Measurements from ENCODE around the gene CRTC1. TPM values are rescaled to one million over a fixed set of nuclear protein-coding genes. Genes with fewer than 3 reads are reported as not detected.

CRTC1 gene
- total RNA-seq, 2 donors from 2014 or later, result 9.3 to 15.7 TPM

- intact Hi-C loops (cut with DNase I), result no loop called here
- peak; percentile 95 for DNase-seq (ENCODE audit: low spot score)
Observed at GRCh38 chr19:18785179-18786124, 102.0 kb downstream of the CRTC1 start.

- intact Hi-C loops (cut with DNase I), result no loop called here
- no peak for DNase-seq (ENCODE audit: low spot score)
Observed at GRCh38 chr19:18788529-18789421, 105.3 kb downstream of the CRTC1 start.

- intact Hi-C loops (cut with DNase I), result no loop called here
- no peak for DNase-seq (ENCODE audit: low spot score)
Observed at GRCh38 chr19:18789422-18789869, 106.0 kb downstream of the CRTC1 start.

GRCh38 chr19:18789883-18790565 lies 106.5 kb downstream of the CRTC1 start:
- DNase-seq (ENCODE audit: low spot score), result peak; percentile 92
- intact Hi-C loops (cut with DNase I), result loop anchor here in 1 of 2 donors (1.0 kb wide), 1 partner anchor 26 kb away; no protein-coding TSS in a partner anchor

- intact Hi-C loops (cut with DNase I), result loop anchor here in 1 of 2 donors (1.0 kb wide), 1 partner anchor 26 kb away; no protein-coding TSS in a partner anchor
- DNase-seq (ENCODE audit: low spot score), result no peak
Observed at GRCh38 chr19:18790566-18791314, 107.3 kb downstream of the CRTC1 start, which contains the start of gene COMP. COMP (minus strand) TSS chr19:18791305; CDS start chr19:18791269, 36 bp downstream.

- intact Hi-C loops (cut with DNase I), result no loop called here
- no peak for DNase-seq (ENCODE audit: low spot score)
Observed at GRCh38 chr19:18791315-18791678, 107.8 kb downstream of the CRTC1 start.

GRCh38 chr19:18792661-18793060 lies 109.2 kb downstream of the CRTC1 start:
- intact Hi-C loops (cut with DNase I), result no loop called here
- no peak for DNase-seq (ENCODE audit: low spot score)

GRCh38 chr19:18793144-18794028 lies 109.9 kb downstream of the CRTC1 start:
- intact Hi-C loops (cut with DNase I), result no loop called here
- no peak for DNase-seq (ENCODE audit: low spot score)

GRCh38 chr19:18794029-18794313 lies 110.5 kb downstream of the CRTC1 start:
- intact Hi-C loops (cut with DNase I), result no loop called here
- DNase-seq (ENCODE audit: low spot score), result no peak

- DNase-seq (ENCODE audit: low spot score), result no peak
- intact Hi-C loops (cut with DNase I), result no loop called here
Observed at GRCh38 chr19:18794692-18795091, 111.2 kb downstream of the CRTC1 start.

GRCh38 chr19:18795540-18795939 lies 112.1 kb downstream of the CRTC1 start:
- peak; percentile 92 for DNase-seq (ENCODE audit: low spot score)
- intact Hi-C loops (cut with DNase I), result no loop called here

GRCh38 chr19:18796239-18796638 lies 112.8 kb downstream of the CRTC1 start:
- intact Hi-C loops (cut with DNase I), result no loop called here

GRCh38 chr19:18798384-18799352 lies 115.2 kb downstream of the CRTC1 start:
- DNase-seq (ENCODE audit: low spot score), result no peak
- intact Hi-C loops (cut with DNase I), result no loop called here

More at GRCh38 chr19:18796239-18796638, 112.8 kb downstream of the CRTC1 start:
- no peak for DNase-seq (ENCODE audit: low spot score)

GRCh38 chr19:18799389-18799970 lies 116.0 kb downstream of the CRTC1 start:
- intact Hi-C loops (cut with DNase I), result no loop called here
- no peak for DNase-seq (ENCODE audit: low spot score)

GRCh38 chr19:18800079-18800478 lies 116.6 kb downstream of the CRTC1 start:
- DNase-seq (ENCODE audit: low spot score), result no peak
- intact Hi-C loops (cut with DNase I), result loop anchor here in 1 of 2 donors (1.0 kb wide), 1 partner anchor 28 kb away; no protein-coding TSS in a partner anchor

GRCh38 chr19:18800636-18801035 lies 117.2 kb downstream of the CRTC1 start:
- intact Hi-C loops (cut with DNase I), result loop anchor here in 1 of 2 donors (1.0 kb wide), 1 partner anchor 28 kb away; no protein-coding TSS in a partner anchor

More at GRCh38 chr19:18800636-18801035, 117.2 kb downstream of the CRTC1 start:
- no peak for DNase-seq (ENCODE audit: low spot score)
